Neural cell (in vitro differentiated cells): ENCODE data around the gene DMAP1. TPM values are rescaled to one million over a fixed set of nuclear protein-coding genes. Genes with fewer than 3 reads are reported as not detected.

Experiments used
- H2AFZ ChIP-seq: fragments of 200-600, 300-800 bp; sonication (generic), shearing (Covaris generic); 2 replicates; pipeline ENCODE4 v1.6.0; 2014; ENCODE audit warnings: low read depth, mild to moderate bottlenecking, antibody characterized with exemption, low read length, moderate library complexity
- H3F3A ChIP-seq: fragments of 200-600 bp; shearing (Covaris generic); 2 replicates; pipeline ENCODE4 v1.6.1; 2016; ENCODE audit warnings: mild to moderate bottlenecking, moderate library complexity, mixed read lengths, antibody characterized with exemption, low read length; ENCODE audit not compliant: insufficient read depth, poor library complexity, severe bottlenecking
- H3K27ac ChIP-seq: fragments of 200-600, 300-800 bp; sonication (generic), shearing (Covaris generic); 2 replicates; pipeline ENCODE4 v1.5.1; 2014; ENCODE audit warnings: mild to moderate bottlenecking, low read length, moderate library complexity
- H3K27me3 ChIP-seq: fragments of 300-800, 200-600 bp; sonication (generic), shearing (Covaris generic); 2 replicates; pipeline ENCODE4 v1.6.0; 2014; ENCODE audit warnings: mild to moderate bottlenecking, low read depth, low read length, moderate library complexity; ENCODE audit not compliant: insufficient read depth
- H3K36me3 ChIP-seq: fragments of 300-800, 200-600 bp; sonication (generic), shearing (Covaris generic); 2 replicates; pipeline ENCODE4 v1.5.1; 2014; ENCODE audit warnings: mild to moderate bottlenecking, antibody characterized with exemption, low read length, moderate library complexity; ENCODE audit not compliant: insufficient read depth
- H3K4me2 ChIP-seq: fragments of 300-800, 200-600 bp; sonication (generic), shearing (Covaris generic); 2 replicates; pipeline ENCODE4 v1.6.0; 2014; ENCODE audit warnings: mild to moderate bottlenecking, low read length
- H3K4me3 ChIP-seq: fragments of 300-800, 200-600 bp; sonication (generic), shearing (Covaris generic); 2 replicates; pipeline ENCODE4 v1.5.1; 2014; ENCODE audit warnings: mild to moderate bottlenecking, low read length, moderate library complexity
- H3K79me2 ChIP-seq: fragments of 200-600 bp; shearing (Covaris generic); replicated peaks from 2 replicates; pipeline ENCODE4 v1.6.0; 2014; ENCODE audit warnings: mild to moderate bottlenecking, low read length, moderate library complexity; ENCODE audit not compliant: insufficient read depth
- H3K9ac ChIP-seq: fragments of 300-800, 200-600 bp; sonication (generic), shearing (Covaris generic); 2 replicates; pipeline ENCODE4 v1.6.1; 2016; ENCODE audit warnings: mild to moderate bottlenecking, low read length, mixed read lengths
- H3K9me2 ChIP-seq: fragments of 200-600 bp; shearing (Covaris generic); 2 replicates; pipeline ENCODE4 v1.6.1; 2016; ENCODE audit warnings: mild to moderate bottlenecking, low read length, mixed read lengths; ENCODE audit not compliant: insufficient read depth
- H3K9me3 ChIP-seq: fragments of 200-600, 300-800 bp; sonication (generic), shearing (Covaris generic); 2 replicates; pipeline ENCODE4 v1.6.1; 2016; ENCODE audit warnings: mild to moderate bottlenecking, mixed run types, low read length, moderate library complexity, mixed read lengths
- H4K20me1 ChIP-seq: fragments of 200-600 bp; shearing (Covaris generic); 2 replicates; pipeline ENCODE4 v1.6.1; 2016; ENCODE audit warnings: mild to moderate bottlenecking, mixed run types; ENCODE audit not compliant: insufficient read depth
- EP300 ChIP-seq: fragments of 450-650 bp; conservative IDR thresholded peaks from 2 replicates; pipeline ENCODE4 v1.6.1; 2014; ENCODE audit warnings: antibody characterized with exemption, mild to moderate bottlenecking, moderate library complexity; ENCODE audit not compliant: poor library complexity, severe bottlenecking
- EZH2 ChIP-seq: fragments of 200-600, 300-800 bp; shearing (Covaris generic), sonication (generic); IDR thresholded peaks from 2 replicates; pipeline ENCODE4 v1.6.1; 2014; ENCODE audit warnings: antibody characterized with exemption, low read length, borderline replicate concordance, mild to moderate bottlenecking; ENCODE audit not compliant: insufficient read depth, poor library complexity, severe bottlenecking
- MXI1 ChIP-seq: fragments of 450-650 bp; conservative IDR thresholded peaks from 2 replicates; pipeline ENCODE4 v1.6.1; 2014; ENCODE audit warnings: antibody characterized with exemption, mild to moderate bottlenecking; ENCODE audit not compliant: poor library complexity, severe bottlenecking
- POLR2AphosphoS5 ChIP-seq: IDR thresholded peaks from 2 replicates; pipeline ENCODE4 v1.6.1; 2012
- RAD21 ChIP-seq: fragments of 450-650 bp; conservative IDR thresholded peaks from 2 replicates; pipeline ENCODE4 v1.6.1; 2014; ENCODE audit warnings: antibody characterized with exemption, mild to moderate bottlenecking, moderate library complexity
- REST ChIP-seq: IDR thresholded peaks from 2 replicates; pipeline ENCODE4 v1.6.1; 2012; ENCODE audit warnings: borderline replicate concordance
- SMC3 ChIP-seq: fragments of 450-650 bp; conservative IDR thresholded peaks from 2 replicates; pipeline ENCODE4 v1.6.1; 2014; ENCODE audit warnings: antibody characterized with exemption, mild to moderate bottlenecking, moderate library complexity; ENCODE audit not compliant: poor library complexity
- TAF1 ChIP-seq: IDR thresholded peaks from 2 replicates; pipeline ENCODE4 v1.6.1; 2012; ENCODE audit warnings: low read depth
- polyA plus RNA-seq: library from polyadenylated mRNA; depleted of rRNA; stranded (reverse); fragments of >200 nt; gene quantifications from 2 replicates; pipeline ENCODE4 v1.2.3, GENCODE V29; 2014
- TF ChIP-seq, protein P1 (sequence below): fragments of 450-650 bp; IDR thresholded peaks from 2 replicates; pipeline ENCODE4 v1.5.1; 2014; ENCODE audit warnings: antibody characterized with exemption, mild to moderate bottlenecking, moderate library complexity; ENCODE audit not compliant: poor library complexity, severe bottlenecking

Gene DMAP1
- polyA plus RNA-seq, 1 donor from 2014 or later, result 55.6 TPM

DNA sequence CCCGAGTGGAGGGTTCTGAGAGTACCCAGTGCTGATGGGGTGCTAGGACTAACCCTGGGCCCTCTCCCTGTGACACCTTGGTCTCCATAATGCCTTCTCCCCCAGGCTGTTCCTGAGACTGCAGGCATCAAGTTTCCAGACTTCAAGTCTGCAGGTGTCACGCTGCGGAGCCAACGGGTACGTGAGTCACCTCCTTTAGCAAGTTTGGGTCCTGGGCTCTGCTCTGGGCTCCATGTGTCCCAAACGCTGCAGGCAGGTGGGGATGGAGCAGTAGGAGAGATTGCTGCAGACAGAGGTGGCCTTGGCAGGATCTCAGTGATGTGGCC is 6.0 kb downstream of the DMAP1 start:
- Histone ChIP-seq H3K36me3 (no peaks in the 10 kb centered on the region), H3F3A (no peaks in the 10 kb centered on the region), H2AFZ (no peak overlapping the region), H3K27me3 (no peaks in the 10 kb centered on the region), H3K27ac (no peak overlapping the region), H3K4me3 (no peak overlapping the region), H3K9me2 (no peaks in the 10 kb centered on the region), H3K9me3 (no peaks in the 10 kb centered on the region), H3K9ac (no peak overlapping the region), H3K79me2 (no peaks in the 10 kb centered on the region), H4K20me1 (no peaks in the 10 kb centered on the region), H3K4me2 (no peak overlapping the region)
- TF ChIP-seq, protein P1, sequence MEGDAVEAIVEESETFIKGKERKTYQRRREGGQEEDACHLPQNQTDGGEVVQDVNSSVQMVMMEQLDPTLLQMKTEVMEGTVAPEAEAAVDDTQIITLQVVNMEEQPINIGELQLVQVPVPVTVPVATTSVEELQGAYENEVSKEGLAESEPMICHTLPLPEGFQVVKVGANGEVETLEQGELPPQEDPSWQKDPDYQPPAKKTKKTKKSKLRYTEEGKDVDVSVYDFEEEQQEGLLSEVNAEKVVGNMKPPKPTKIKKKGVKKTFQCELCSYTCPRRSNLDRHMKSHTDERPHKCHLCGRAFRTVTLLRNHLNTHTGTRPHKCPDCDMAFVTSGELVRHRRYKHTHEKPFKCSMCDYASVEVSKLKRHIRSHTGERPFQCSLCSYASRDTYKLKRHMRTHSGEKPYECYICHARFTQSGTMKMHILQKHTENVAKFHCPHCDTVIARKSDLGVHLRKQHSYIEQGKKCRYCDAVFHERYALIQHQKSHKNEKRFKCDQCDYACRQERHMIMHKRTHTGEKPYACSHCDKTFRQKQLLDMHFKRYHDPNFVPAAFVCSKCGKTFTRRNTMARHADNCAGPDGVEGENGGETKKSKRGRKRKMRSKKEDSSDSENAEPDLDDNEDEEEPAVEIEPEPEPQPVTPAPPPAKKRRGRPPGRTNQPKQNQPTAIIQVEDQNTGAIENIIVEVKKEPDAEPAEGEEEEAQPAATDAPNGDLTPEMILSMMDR, result no peak
- TF ChIP-seq TAF1 (no peak), SMC3 (no peak), MXI1 (no peak), POLR2AphosphoS5 (no peak), REST (no peak), EZH2 (no peak), RAD21 (no peak), EP300 (no peak)

DNA sequence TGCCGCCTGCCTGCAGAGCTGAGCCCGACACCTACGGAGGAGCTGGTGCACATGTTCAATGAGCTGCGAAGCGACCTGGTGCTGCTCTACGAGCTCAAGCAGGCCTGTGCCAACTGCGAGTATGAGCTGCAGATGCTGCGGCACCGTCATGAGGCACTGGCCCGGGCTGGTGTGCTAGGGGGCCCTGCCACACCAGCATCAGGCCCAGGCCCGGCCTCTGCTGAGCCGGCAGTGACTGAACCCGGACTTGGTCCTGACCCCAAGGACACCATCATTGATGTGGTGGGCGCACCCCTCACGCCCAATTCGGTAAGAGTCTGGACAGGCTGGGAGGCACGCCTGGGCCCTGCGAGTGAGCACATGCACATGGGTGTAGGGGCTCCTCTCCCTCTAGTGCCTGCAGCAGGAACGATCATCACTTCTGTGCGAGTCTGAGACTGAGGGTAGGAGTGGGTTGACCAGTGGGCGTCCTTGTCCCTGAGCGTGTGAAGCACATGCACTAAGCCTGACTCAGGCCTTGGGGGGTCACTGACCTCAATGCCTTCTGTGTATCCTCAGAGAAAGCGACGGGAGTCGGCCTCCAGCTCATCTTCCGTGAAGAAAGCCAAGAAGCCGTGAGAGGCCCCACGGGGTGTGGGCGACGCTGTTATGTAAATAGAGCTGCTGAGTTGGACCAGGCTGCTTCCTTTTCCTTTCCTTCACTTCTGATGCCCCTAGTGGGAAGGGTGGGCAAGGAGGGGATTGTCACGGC is 6.9 kb downstream of the DMAP1 start:
- Histone ChIP-seq H3K4me3 (no peak overlapping the region), H3K27me3 (no peaks in the 10 kb centered on the region), H4K20me1 (no peaks in the 10 kb centered on the region), H3K9me3 (no peaks in the 10 kb centered on the region), H3K36me3 (no peaks in the 10 kb centered on the region), H3K4me2 (no peak overlapping the region), H3K9ac (no peak overlapping the region), H3K79me2 (no peaks in the 10 kb centered on the region), H3K27ac (no peak overlapping the region), H3F3A (no peaks in the 10 kb centered on the region), H3K9me2 (no peaks in the 10 kb centered on the region), H2AFZ (no peak overlapping the region)
- TF ChIP-seq RAD21 (no peak), EP300 (no peak), EZH2 (no peak), SMC3 (no peak), REST (no peak), POLR2AphosphoS5 (no peak), MXI1 (no peak), TAF1 (no peak)
- TF ChIP-seq, protein P1, result no peak
